ENCODE results near the gene AHCYL2. TPM values are rescaled to one million over a fixed set of nuclear protein-coding genes. Genes with fewer than 3 reads are reported as not detected.
"Not testable (repeated sequence)": the region's sequence is repeated elsewhere in the genome, so short reads cannot be mapped to it uniquely, and the experiment has no call there.

AHCYL2 gene
- total RNA-seq, 1 experiment from 2014 or later, result 17.0 TPM

GRCh38 chr7:129447445-129447844 lies 222.6 kb downstream of the AHCYL2 start:
- BruUV-seq (replicated peaks); H3K36me3 ChIP-seq (ENCODE audit: control insufficient read depth in 1 of 2, insufficient read depth in 2 of 2, low read length in 2 of 2); ATAC-seq; H3K4me3 ChIP-seq (replicated peaks in 1 of 2; ENCODE audit: low read depth in 1 of 2, low read length in 2 of 2); DNase-seq (ENCODE audit: low read depth, low spot score); intact Hi-C loops (cut with micrococcal nuclease); H3K27me3 ChIP-seq (ENCODE audit: insufficient read depth, low read length); POLR2A ChIA-PET; H3K9ac ChIP-seq (ENCODE audit: low read length); H3K4me1 ChIP-seq (ENCODE audit: control insufficient read depth in 1 of 2, insufficient read depth in 2 of 2, low read length in 2 of 2); H2AFZ ChIP-seq (ENCODE audit: low read depth, low read length, poor library complexity, severe bottlenecking); RAD21 ChIA-PET (ENCODE audit: low non-redundant PET in 1 of 2, low total read pairs in 2 of 2, uncharacterized antibody in 2 of 2, unreplicated experiment in 2 of 2); H3K4me2 ChIP-seq (ENCODE audit: low read length); H3K79me2 ChIP-seq (ENCODE audit: insufficient read depth, low read length); CTCF ChIA-PET; H4K20me1 ChIP-seq (ENCODE audit: insufficient read depth); H3K9me3 ChIP-seq (ENCODE audit: control insufficient read depth in 1 of 2, insufficient read depth in 1 of 2, low read depth in 1 of 2, low read length in 2 of 2); H3K27ac ChIP-seq (ENCODE audit: low read depth, low read length); H3K9me2 ChIP-seq (ENCODE audit: insufficient read depth): not testable (repeated sequence)

GRCh38 chr7:129448608-129449007 lies 223.8 kb downstream of the AHCYL2 start:
- H3K9ac ChIP-seq (ENCODE audit: low read length); H3K4me2 ChIP-seq (ENCODE audit: low read length); H3K36me3 ChIP-seq (ENCODE audit: control insufficient read depth in 1 of 2, insufficient read depth in 2 of 2, low read length in 2 of 2); H3K27me3 ChIP-seq (ENCODE audit: insufficient read depth, low read length); H4K20me1 ChIP-seq (ENCODE audit: insufficient read depth); H3K9me2 ChIP-seq (ENCODE audit: insufficient read depth); BruUV-seq (replicated peaks); H3K4me3 ChIP-seq (replicated peaks in 1 of 2; ENCODE audit: low read depth in 1 of 2, low read length in 2 of 2); H2AFZ ChIP-seq (ENCODE audit: low read depth, low read length, poor library complexity, severe bottlenecking); POLR2A ChIA-PET; CTCF ChIA-PET; RAD21 ChIA-PET (ENCODE audit: low non-redundant PET in 1 of 2, low total read pairs in 2 of 2, uncharacterized antibody in 2 of 2, unreplicated experiment in 2 of 2); H3K9me3 ChIP-seq (ENCODE audit: control insufficient read depth in 1 of 2, insufficient read depth in 1 of 2, low read depth in 1 of 2, low read length in 2 of 2); ATAC-seq; H3K27ac ChIP-seq (ENCODE audit: low read depth, low read length); intact Hi-C loops (cut with micrococcal nuclease); DNase-seq (ENCODE audit: low read depth, low spot score); H3K79me2 ChIP-seq (ENCODE audit: insufficient read depth, low read length): not testable (repeated sequence)
- peaks cover 3 to 13% of the 10 kb centered on the region in 2 experiments; a peak in 3 of 4 replicates for H3K4me1 ChIP-seq (ENCODE audit: control insufficient read depth in 1 of 2, insufficient read depth in 2 of 2, low read length in 2 of 2)

DNA sequence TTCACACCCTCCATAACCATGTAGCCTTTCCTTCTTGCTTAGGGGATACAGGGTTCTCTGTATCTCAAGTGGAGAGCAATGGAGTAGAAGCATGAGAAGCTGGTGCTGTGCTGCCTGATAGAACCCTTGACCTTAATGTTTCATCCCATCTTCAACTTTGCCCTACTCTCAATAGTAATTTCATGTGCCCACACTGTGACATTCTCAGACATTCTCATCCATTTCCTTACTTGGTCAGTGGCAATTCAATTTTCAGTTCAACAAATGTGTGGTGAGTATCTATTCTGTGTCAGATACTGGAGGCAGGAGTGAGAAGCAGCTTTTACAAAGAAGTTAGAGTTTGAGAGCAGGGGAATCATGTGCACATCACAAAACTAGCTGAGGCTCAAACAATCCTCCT lies 225.5 kb downstream of the AHCYL2 start:
- H3K36me3 ChIP-seq (ENCODE audit: control insufficient read depth in 1 of 2, insufficient read depth in 2 of 2, low read length in 2 of 2), result peaks cover 0 to 10% of the 10 kb centered on the region in 2 experiments; a peak in 1 of 4 replicates
- CTCF ChIA-PET, result no interaction called here
- TF ChIP-seq POLR2AphosphoS5 (IDR thresholded peaks at IDR 0.05; ENCODE audit: low read depth, low read length), result no peak
- no peak for TF ChIP-seq SP1 (IDR thresholded peaks at IDR 0.05; ENCODE audit: low read depth)
- TF ChIP-seq RAD21 (IDR thresholded peaks at IDR 0.05; ENCODE audit: low read depth), result no peak
- no peak for TF ChIP-seq CTCF (IDR thresholded peaks at IDR 0.05 in 2 of 3, conservative IDR thresholded peaks at IDR 0.05 in 1 of 3; ENCODE audit: borderline replicate concordance in 1 of 3, insufficient read depth in 1 of 3, low read depth in 2 of 3, low read length in 2 of 3)
- TF ChIP-seq ZFX (IDR thresholded peaks at IDR 0.05), result no peak
- TF ChIP-seq EGR1 (IDR thresholded peaks at IDR 0.05; ENCODE audit: low read depth), result no peak
- TF ChIP-seq CEBPB (IDR thresholded peaks at IDR 0.05; ENCODE audit: low read depth), result no peak
- no peak for TF ChIP-seq SIN3A (IDR thresholded peaks at IDR 0.05; ENCODE audit: low read depth)
- TF ChIP-seq REST (IDR thresholded peaks at IDR 0.05; ENCODE audit: low read depth), result no peak

More for the DNA sequence above, 225.5 kb downstream of the AHCYL2 start:
- ATAC-seq (no peak), DNase-seq (ENCODE audit: low read depth, low spot score) (no peak)
- ChIA-PET POLR2A (no interaction called here), RAD21 (ENCODE audit: low non-redundant PET in 1 of 2, low total read pairs in 2 of 2, uncharacterized antibody in 2 of 2, unreplicated experiment in 2 of 2) (no interaction called here)
- Histone ChIP-seq H3K4me3 (replicated peaks in 1 of 2; ENCODE audit: low read depth in 1 of 2, low read length in 2 of 2) (no peak overlapping the region), H4K20me1 (ENCODE audit: insufficient read depth) (no peaks in the 10 kb centered on the region), H2AFZ (ENCODE audit: low read depth, low read length, poor library complexity, severe bottlenecking) (no peak overlapping the region), H3K4me2 (ENCODE audit: low read length) (no peak overlapping the region), H3K4me1 (ENCODE audit: control insufficient read depth in 1 of 2, insufficient read depth in 2 of 2, low read length in 2 of 2) (peaks cover 7 to 27% of the 10 kb centered on the region in 2 experiments), H3K9ac (ENCODE audit: low read length) (no peak overlapping the region), H3K9me3 (ENCODE audit: control insufficient read depth in 1 of 2, insufficient read depth in 1 of 2, low read depth in 1 of 2, low read length in 2 of 2) (peaks cover 0 to 3% of the 10 kb centered on the region in 2 experiments; a peak in 1 of 4 replicates), H3K27ac (ENCODE audit: low read depth, low read length) (no peak overlapping the region), H3K27me3 (ENCODE audit: insufficient read depth, low read length) (no peaks in the 10 kb centered on the region), H3K79me2 (ENCODE audit: insufficient read depth, low read length) (no peaks in the 10 kb centered on the region), H3K9me2 (ENCODE audit: insufficient read depth) (no peaks in the 10 kb centered on the region)
- intact Hi-C loops (cut with micrococcal nuclease), result no loop called here
- no TSS peak for BruUV-seq (replicated peaks)

Measured in HCT116 (cell line).